ENCODE data around the gene USH1G.

Gene USH1G

DNA sequence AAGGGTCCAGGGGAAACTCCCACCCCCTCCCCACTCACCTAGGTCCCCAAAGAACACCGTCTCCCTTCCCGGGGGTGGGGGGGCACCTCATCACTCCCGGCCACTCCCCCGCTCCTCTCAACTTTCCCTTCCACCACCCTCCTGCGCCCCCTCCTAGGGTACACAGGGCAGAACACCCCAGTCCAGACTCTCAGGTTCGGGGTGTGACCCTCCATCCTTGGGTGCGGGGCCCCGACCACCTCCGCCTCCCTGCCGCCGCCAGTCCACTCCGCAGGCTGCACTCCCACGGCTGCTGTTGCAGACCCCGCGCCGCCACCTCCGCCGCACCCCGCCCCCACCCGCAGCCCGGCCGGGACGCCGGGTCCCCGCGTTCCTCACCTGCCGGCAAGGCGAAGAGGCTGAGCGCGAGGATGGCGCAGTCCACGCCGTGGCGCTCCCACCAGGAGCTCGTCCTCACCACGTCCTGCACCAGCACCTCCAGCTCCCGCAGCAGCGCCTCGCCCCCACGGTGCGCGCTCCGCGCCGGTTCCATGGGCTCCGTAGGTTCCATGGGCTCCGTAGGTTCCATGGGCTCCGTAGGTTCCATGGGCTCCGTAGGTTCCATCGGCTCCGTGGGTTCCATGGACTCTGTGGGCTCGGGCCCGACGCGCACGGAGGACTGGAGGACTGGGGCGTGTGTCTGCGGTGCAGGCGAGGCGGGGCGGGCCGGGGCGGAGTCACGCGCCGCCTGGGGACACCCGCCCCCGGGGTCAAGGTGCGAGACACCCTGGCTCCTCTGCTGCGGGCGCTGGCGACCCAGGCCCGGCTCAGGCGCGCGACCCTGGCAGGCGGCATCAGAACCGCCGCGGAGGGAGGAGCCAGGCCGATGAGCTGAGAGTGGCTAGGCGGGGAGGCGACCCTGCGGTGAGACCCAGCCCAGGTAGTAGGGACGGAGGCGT, 29.8 kb downstream of the USH1G start, which contains the start of gene FADS6:
Gene FADS6 (minus strand): TSS at position 660 of the 938 bp plus-strand sequence. CDS start 38 bp downstream, at position 622.
- DNase-seq (ENCODE audit: insufficient read length, low spot score) = no peak
- TF ChIP-seq POU2F2 (IDR thresholded peaks at IDR 0.05; ENCODE audit: low read depth, low read length) = no peak
- no peak for TF ChIP-seq SPI1 (IDR thresholded peaks at IDR 0.05; ENCODE audit: low read depth, low read length)
- TF ChIP-seq POLR2AphosphoS5 (IDR thresholded peaks at IDR 0.05; ENCODE audit: low read depth, low read length) = no peak
- TF ChIP-seq POLR2A (IDR thresholded peaks at IDR 0.05; ENCODE audit: low read depth, low read length) = no peak
- no peak for TF ChIP-seq TAF1 (IDR thresholded peaks at IDR 0.05; ENCODE audit: low read depth, low read length)
- TF ChIP-seq PAX5 (IDR thresholded peaks at IDR 0.05; ENCODE audit: insufficient read depth, low read length, severe bottlenecking) = no peak
- no peak for FAIRE-seq

DNA sequence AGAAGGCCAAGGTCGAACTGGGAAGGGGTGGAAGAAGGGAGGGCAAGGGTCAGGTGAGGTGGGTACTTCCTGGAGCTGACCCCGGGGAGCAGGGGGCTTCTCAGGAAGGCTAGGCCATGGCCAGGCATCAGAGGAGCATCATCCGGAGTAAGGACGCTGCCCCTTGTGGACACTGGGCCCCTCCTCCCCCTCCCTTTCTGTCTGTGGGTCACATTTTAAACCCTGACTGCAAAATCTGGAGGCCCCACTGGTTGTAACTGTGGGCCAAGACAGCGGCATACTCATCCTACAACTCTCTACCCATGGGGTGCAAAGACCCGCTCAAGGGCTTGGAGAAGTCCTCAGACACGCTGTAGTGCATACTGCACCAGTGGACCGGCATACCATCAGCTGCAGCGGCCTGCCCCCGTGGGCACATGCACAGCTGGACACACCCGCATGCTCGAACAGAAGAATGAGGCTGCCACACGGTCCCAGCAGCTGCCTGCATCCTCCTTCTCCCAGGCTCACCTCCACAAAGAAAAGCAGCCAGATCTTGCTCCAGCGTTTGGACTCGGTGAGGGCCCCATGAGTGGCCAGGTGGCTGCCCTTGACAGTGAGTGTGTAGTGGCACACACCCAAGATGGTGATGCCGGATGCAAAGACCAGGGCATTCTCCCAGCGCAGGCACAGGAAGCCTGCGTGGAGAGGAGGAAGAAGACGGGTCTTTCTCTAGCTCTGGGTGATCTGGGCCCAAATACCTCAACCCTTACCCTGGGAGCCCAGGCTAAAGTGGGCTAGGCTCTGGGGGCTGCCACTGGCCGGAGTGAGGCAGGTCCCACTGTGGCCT, 30.8 kb downstream of the USH1G start:
- no peak for TF ChIP-seq PAX5 (IDR thresholded peaks at IDR 0.05; ENCODE audit: insufficient read depth, low read length, severe bottlenecking)
- no peak for TF ChIP-seq POLR2A (IDR thresholded peaks at IDR 0.05; ENCODE audit: low read depth, low read length)
- TF ChIP-seq SPI1 (IDR thresholded peaks at IDR 0.05; ENCODE audit: low read depth, low read length) = no peak
- TF ChIP-seq POLR2AphosphoS5 (IDR thresholded peaks at IDR 0.05; ENCODE audit: low read depth, low read length) = no peak
- TF ChIP-seq POU2F2 (IDR thresholded peaks at IDR 0.05; ENCODE audit: low read depth, low read length) = no peak
- TF ChIP-seq TAF1 (IDR thresholded peaks at IDR 0.05; ENCODE audit: low read depth, low read length) = no peak
- DNase-seq (ENCODE audit: insufficient read length, low spot score) (no peak), FAIRE-seq (no peak)

DNA sequence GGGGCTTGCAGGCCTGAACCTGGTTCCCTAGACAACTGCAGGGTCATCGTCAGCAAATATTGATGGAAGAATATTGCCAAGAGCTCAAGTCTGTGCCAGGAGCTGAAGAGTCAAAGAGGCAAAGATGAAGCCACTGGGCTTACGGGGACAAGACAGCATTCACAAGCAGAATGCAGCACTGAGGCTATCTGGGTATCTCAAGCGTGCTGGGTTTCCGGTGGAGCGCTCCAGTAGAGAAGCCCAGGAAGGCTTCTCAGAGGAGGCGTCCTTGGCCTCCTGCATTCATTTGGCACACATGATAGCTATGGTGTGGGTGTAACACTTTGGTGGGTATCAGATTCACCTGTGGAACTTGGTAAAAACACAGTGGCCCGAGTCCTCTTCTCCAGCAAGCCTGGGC, 32.5 kb downstream of the USH1G start:
- DNase-seq (ENCODE audit: insufficient read length, low spot score) = no peak
- TF ChIP-seq PAX5 (IDR thresholded peaks at IDR 0.05; ENCODE audit: insufficient read depth, low read length, severe bottlenecking) (no peak), SPI1 (IDR thresholded peaks at IDR 0.05; ENCODE audit: low read depth, low read length) (no peak), POLR2AphosphoS5 (IDR thresholded peaks at IDR 0.05; ENCODE audit: low read depth, low read length) (no peak), TAF1 (IDR thresholded peaks at IDR 0.05; ENCODE audit: low read depth, low read length) (no peak), POU2F2 (IDR thresholded peaks at IDR 0.05; ENCODE audit: low read depth, low read length) (no peak), POLR2A (IDR thresholded peaks at IDR 0.05; ENCODE audit: low read depth, low read length) (no peak)
- FAIRE-seq = no peak

DNA sequence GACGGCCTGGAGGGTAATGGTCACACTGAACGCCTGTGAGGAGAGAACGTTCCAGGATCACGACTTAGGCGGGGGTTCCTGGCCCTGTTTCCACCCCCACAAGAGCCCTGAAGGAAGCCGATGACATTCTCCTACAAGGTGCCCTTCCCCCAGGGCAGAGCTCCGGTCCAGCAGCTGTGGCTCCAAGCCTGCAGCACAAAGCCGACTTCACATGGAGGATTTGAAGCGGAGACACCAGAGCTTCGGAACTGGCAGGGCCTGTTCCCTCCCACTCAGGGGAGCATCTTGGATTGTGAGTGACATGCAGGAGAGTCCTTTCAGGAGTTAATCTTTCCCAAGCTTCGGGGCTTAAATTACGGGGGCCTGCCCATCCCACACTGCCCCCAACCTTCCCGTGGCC, 34.6 kb downstream of the USH1G start:
- DNase-seq (ENCODE audit: insufficient read length, low spot score) (no peak), FAIRE-seq (no peak)
- TF ChIP-seq POLR2AphosphoS5 (IDR thresholded peaks at IDR 0.05; ENCODE audit: low read depth, low read length) (no peak), POU2F2 (IDR thresholded peaks at IDR 0.05; ENCODE audit: low read depth, low read length) (no peak), SPI1 (IDR thresholded peaks at IDR 0.05; ENCODE audit: low read depth, low read length) (no peak), TAF1 (IDR thresholded peaks at IDR 0.05; ENCODE audit: low read depth, low read length) (no peak), POLR2A (IDR thresholded peaks at IDR 0.05; ENCODE audit: low read depth, low read length) (no peak), PAX5 (IDR thresholded peaks at IDR 0.05; ENCODE audit: insufficient read depth, low read length, severe bottlenecking) (no peak)

DNA sequence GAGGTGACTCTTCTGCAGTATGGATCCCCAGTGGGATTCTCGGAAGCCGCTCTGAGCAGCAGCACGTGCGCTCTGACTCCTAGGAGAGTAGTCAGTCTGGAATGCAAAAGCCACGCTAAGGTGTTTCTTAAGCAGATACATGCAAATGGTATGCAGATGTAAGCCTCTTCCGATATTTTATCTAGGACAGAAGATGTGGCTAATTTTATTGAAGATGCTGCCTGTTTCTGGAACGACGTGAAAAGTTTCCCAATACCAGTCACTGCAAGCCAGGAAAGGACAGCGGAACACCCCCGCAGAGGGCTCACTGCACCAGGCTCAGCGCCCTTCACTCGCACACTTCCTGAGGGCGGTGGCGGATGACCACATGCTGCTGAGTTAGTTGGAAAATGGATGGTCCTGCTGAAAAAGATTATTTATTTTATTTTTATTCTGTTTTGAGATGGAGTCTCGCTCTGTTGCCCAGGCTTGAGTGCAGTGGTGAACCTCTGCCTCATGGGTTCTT, 39.8 kb downstream of the USH1G start:
- no peak for TF ChIP-seq PAX5 (IDR thresholded peaks at IDR 0.05; ENCODE audit: insufficient read depth, low read length, severe bottlenecking)
- TF ChIP-seq POLR2A (IDR thresholded peaks at IDR 0.05; ENCODE audit: low read depth, low read length) = no peak
- TF ChIP-seq TAF1 (IDR thresholded peaks at IDR 0.05; ENCODE audit: low read depth, low read length) = no peak
- no peak for TF ChIP-seq POLR2AphosphoS5 (IDR thresholded peaks at IDR 0.05; ENCODE audit: low read depth, low read length)
- TF ChIP-seq POU2F2 (IDR thresholded peaks at IDR 0.05; ENCODE audit: low read depth, low read length) = no peak
- TF ChIP-seq SPI1 (IDR thresholded peaks at IDR 0.05; ENCODE audit: low read depth, low read length) = no peak
- DNase-seq (ENCODE audit: insufficient read length, low spot score) = no peak
- FAIRE-seq = no peak

DNA sequence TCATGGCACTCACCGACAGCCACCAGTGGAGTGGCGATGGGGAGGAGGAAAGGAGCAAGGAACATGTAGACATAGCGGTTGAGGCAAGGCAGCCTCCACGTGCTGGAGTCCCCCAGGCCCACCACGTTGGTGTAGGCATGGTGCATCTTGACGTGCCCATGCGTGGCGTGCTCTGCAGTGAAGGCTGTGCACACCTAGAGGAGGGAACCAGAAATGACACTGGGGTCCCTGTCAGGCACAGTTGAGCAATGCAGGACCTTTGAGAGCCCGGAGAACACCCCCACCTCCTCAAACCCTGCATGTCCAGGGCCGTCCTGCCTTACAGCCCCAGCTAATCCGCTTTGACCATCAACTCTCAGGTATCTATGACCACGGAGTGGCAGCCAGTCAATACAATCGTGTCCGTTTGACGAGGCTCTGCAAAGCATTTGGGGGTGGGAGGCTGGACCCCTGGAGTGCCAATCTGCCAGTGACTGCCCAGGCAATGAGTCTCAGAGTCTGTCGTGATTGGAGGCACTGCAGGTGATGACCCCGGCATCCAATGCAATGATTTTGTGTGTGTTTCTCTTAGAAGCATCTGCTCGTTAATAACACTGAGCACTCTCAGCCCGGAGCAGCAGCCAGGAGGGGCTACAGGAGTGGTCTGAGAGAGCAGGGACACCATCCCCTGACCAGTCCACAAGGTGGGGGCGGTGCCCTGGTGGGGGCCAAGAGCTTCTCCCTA, 40.4 kb downstream of the USH1G start:
- no peak for TF ChIP-seq POU2F2 (IDR thresholded peaks at IDR 0.05; ENCODE audit: low read depth, low read length)
- no peak for TF ChIP-seq POLR2AphosphoS5 (IDR thresholded peaks at IDR 0.05; ENCODE audit: low read depth, low read length)
- no peak for TF ChIP-seq POLR2A (IDR thresholded peaks at IDR 0.05; ENCODE audit: low read depth, low read length)
- no peak for TF ChIP-seq SPI1 (IDR thresholded peaks at IDR 0.05; ENCODE audit: low read depth, low read length)
- no peak for TF ChIP-seq TAF1 (IDR thresholded peaks at IDR 0.05; ENCODE audit: low read depth, low read length)
- no peak for TF ChIP-seq PAX5 (IDR thresholded peaks at IDR 0.05; ENCODE audit: insufficient read depth, low read length, severe bottlenecking)
- DNase-seq (ENCODE audit: insufficient read length, low spot score) = no peak
- no peak for FAIRE-seq

DNA sequence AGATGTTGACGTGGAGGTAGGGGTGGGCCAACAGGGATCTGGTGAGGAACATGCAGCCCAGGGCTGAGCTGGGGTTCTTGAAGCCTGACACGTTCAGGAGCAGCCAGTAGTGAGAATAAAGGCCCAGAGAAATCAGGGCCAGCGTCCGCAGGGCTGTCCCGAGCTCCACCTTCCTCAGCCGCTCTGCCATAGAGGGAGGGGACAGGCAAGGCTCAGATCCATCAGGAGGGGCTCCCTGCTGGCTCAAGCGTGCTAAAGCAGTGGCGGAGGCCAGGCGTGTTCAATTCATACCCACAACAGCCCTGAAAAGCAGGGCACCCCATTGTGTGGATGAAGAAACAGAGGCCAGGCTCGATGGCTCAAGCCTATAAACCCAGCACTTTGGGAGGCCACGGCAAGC, 42.0 kb downstream of the USH1G start:
- DNase-seq (ENCODE audit: insufficient read length, low spot score) (no peak), FAIRE-seq (no peak)
- no peak for TF ChIP-seq POLR2A (IDR thresholded peaks at IDR 0.05; ENCODE audit: low read depth, low read length)
- TF ChIP-seq SPI1 (IDR thresholded peaks at IDR 0.05; ENCODE audit: low read depth, low read length) = no peak
- no peak for TF ChIP-seq TAF1 (IDR thresholded peaks at IDR 0.05; ENCODE audit: low read depth, low read length)
- TF ChIP-seq POU2F2 (IDR thresholded peaks at IDR 0.05; ENCODE audit: low read depth, low read length) = no peak
- TF ChIP-seq POLR2AphosphoS5 (IDR thresholded peaks at IDR 0.05; ENCODE audit: low read depth, low read length) = no peak
- TF ChIP-seq PAX5 (IDR thresholded peaks at IDR 0.05; ENCODE audit: insufficient read depth, low read length, severe bottlenecking) = no peak

DNA sequence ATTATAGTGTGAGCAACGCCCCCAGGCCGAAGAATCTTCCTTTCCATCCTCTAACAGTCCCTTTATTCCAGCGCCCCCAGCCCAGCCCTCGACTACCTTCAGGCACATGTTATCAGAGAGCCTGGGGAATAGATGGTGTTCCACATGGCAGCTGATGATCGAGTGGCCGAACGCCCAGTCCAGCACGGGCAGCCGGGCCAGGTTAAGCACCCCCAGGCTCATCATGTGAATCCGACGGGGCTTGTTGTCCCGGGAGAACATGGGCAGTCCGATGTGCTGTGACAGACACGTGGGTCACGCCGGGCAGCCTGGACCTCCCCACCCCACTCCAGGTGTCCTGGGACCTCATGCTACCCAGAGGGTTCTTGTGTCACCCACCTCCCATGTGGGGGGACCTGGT, 43.7 kb downstream of the USH1G start:
- no peak for TF ChIP-seq PAX5 (IDR thresholded peaks at IDR 0.05; ENCODE audit: insufficient read depth, low read length, severe bottlenecking)
- no peak for TF ChIP-seq POU2F2 (IDR thresholded peaks at IDR 0.05; ENCODE audit: low read depth, low read length)
- no peak for TF ChIP-seq TAF1 (IDR thresholded peaks at IDR 0.05; ENCODE audit: low read depth, low read length)
- no peak for TF ChIP-seq POLR2AphosphoS5 (IDR thresholded peaks at IDR 0.05; ENCODE audit: low read depth, low read length)
- TF ChIP-seq SPI1 (IDR thresholded peaks at IDR 0.05; ENCODE audit: low read depth, low read length) = no peak
- TF ChIP-seq POLR2A (IDR thresholded peaks at IDR 0.05; ENCODE audit: low read depth, low read length) = no peak
- DNase-seq (ENCODE audit: insufficient read length, low spot score) = no peak
- FAIRE-seq = no peak
